MM.1S (cell line): Measurements from ENCODE around the gene RNF113A.

Source experiments
- EZH2 ChIP-seq: fragments of 300-600 bp; sonication (generic); optimal IDR thresholded peaks from 2 replicates; pipeline ENCODE3; 2017; ENCODE audit warnings: low read depth, mild to moderate bottlenecking, antibody characterized with exemption, low read length, mixed read lengths
- TF ChIP-seq, protein P1 (sequence below): fragments of 300-600 bp; sonication (generic); IDR thresholded peaks from 2 replicates; pipeline ENCODE4 v1.5.1; 2016; ENCODE audit warnings: antibody characterized with exemption, low read length, mixed read lengths

DNA sequence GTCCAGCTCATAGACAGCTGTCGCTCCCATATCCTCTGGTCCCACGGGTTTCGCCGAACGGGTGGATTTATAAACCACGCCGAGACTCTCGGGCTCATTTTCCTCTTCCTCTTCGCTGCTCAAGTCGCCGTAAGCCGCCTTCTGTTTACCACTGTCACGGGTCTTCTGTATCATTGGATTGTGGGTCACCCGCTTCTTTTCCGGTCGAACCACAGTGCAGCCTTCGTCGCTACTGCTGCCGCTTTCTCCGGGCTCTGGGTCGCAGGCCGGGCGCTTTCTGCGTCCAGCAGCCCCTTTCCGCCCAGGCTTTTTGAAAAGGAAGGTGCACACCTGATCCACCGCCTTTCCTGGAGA is 311 bp downstream of the RNF113A start:
- TF ChIP-seq, protein P1, sequence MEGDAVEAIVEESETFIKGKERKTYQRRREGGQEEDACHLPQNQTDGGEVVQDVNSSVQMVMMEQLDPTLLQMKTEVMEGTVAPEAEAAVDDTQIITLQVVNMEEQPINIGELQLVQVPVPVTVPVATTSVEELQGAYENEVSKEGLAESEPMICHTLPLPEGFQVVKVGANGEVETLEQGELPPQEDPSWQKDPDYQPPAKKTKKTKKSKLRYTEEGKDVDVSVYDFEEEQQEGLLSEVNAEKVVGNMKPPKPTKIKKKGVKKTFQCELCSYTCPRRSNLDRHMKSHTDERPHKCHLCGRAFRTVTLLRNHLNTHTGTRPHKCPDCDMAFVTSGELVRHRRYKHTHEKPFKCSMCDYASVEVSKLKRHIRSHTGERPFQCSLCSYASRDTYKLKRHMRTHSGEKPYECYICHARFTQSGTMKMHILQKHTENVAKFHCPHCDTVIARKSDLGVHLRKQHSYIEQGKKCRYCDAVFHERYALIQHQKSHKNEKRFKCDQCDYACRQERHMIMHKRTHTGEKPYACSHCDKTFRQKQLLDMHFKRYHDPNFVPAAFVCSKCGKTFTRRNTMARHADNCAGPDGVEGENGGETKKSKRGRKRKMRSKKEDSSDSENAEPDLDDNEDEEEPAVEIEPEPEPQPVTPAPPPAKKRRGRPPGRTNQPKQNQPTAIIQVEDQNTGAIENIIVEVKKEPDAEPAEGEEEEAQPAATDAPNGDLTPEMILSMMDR, result no peak
- no peak for TF ChIP-seq EZH2
